Hepatocyte (in vitro differentiated cells): ENCODE data around the gene CWC27. TPM values are rescaled to one million over a fixed set of nuclear protein-coding genes. Genes with fewer than 3 reads are reported as not detected.
A peak's percentile ranks its signal among the peaks of the same experiment; 100 is the strongest.

Experiments used
- DNase-seq: peaks from one replicate; pipeline ENCODE4 v3.0.0-alpha.2; 2016; ENCODE audit warnings: low spot score
- H2AFZ ChIP-seq: fragments of 200-600 bp; sonication (generic); 2 replicates; pipeline ENCODE4 v1.6.0; 2016; ENCODE audit warnings: antibody characterized with exemption, mild to moderate bottlenecking
- H3K27ac ChIP-seq: fragments of 200-600 bp; sonication (generic); 2 replicates; pipeline ENCODE4 v1.5.1; 2016; ENCODE audit warnings: mild to moderate bottlenecking
- H3K27me3 ChIP-seq: fragments of 200-600 bp; sonication (generic); 2 replicates; pipeline ENCODE4 v1.6.1; 2016
- H3K36me3 ChIP-seq: fragments of 200-600 bp; sonication (generic); replicated peaks from 2 replicates; pipeline ENCODE4 v1.5.1; 2016; ENCODE audit warnings: low read depth; ENCODE audit not compliant: insufficient read depth
- H3K4me1 ChIP-seq: fragments of 200-600 bp; sonication (generic); 2 replicates; pipeline ENCODE4 v1.5.1; 2016; ENCODE audit warnings: mild to moderate bottlenecking, moderate library complexity; ENCODE audit not compliant: insufficient read depth
- H3K4me2 ChIP-seq: fragments of 200-600 bp; sonication (generic); 2 replicates; pipeline ENCODE4 v1.6.0; 2016
- H3K4me3 ChIP-seq: fragments of 200-600 bp; sonication (generic); 2 replicates; pipeline ENCODE4 v1.5.1; 2016; ENCODE audit warnings: mild to moderate bottlenecking
- H3K79me2 ChIP-seq: fragments of 200-600 bp; sonication (generic); 2 replicates; pipeline ENCODE4 v1.6.0; 2017; ENCODE audit warnings: mild to moderate bottlenecking
- H3K9me2 ChIP-seq: fragments of 200-600 bp; sonication (generic); replicated peaks from 2 replicates; pipeline ENCODE4 v1.6.0; 2017; ENCODE audit warnings: mild to moderate bottlenecking; ENCODE audit not compliant: insufficient read depth
- H3K9me3 ChIP-seq: fragments of 200-600 bp; sonication (generic); 2 replicates; pipeline ENCODE4 v1.5.1; 2016; ENCODE audit warnings: low read depth, mild to moderate bottlenecking
- H4K20me1 ChIP-seq: fragments of 200-600 bp; sonication (generic); 2 replicates; pipeline ENCODE4 v1.6.0; 2016; ENCODE audit warnings: mild to moderate bottlenecking; ENCODE audit not compliant: insufficient read depth, poor library complexity, severe bottlenecking
- EZH2 ChIP-seq: fragments of 200-600 bp; sonication (generic); IDR thresholded peaks from 2 replicates; pipeline ENCODE4 v1.6.1; 2016; ENCODE audit warnings: antibody characterized with exemption, mild to moderate bottlenecking, borderline replicate concordance
- EZH2phosphoT487 ChIP-seq: fragments of 200-600 bp; sonication (generic); IDR thresholded peaks from one replicate; pipeline ENCODE4 v1.6.1; 2018; ENCODE audit warnings: antibody characterized with exemption, mild to moderate bottlenecking, low read depth, moderate library complexity; ENCODE audit not compliant: unreplicated experiment, severe bottlenecking
- WGBS: methylation state at CpG from one replicate; pipeline ENCODE4 v1.1.6; 2016; ENCODE audit warnings: low lambda C conversion rate; ENCODE audit errors: missing lambda C conversion rate; 5-methylcytosine and 5-hydroxymethylcytosine counted together
- polyA plus RNA-seq: library from polyadenylated mRNA; unstranded; fragments of >200 nt; fragmentation: Nextera tagmentation; extraction: Ambion mirVana; gene quantifications from 2 replicates; pipeline ENCODE4 v1.2.1, GENCODE V29; 2016
- total RNA-seq: library from RNA; depleted of rRNA; stranded (reverse); fragments of >200 nt; gene quantifications from 2 replicates; pipeline ENCODE4 v1.2.3, GENCODE V29; 2014
- TF ChIP-seq, protein P1 (sequence below): fragments of 200-600 bp; sonication (generic); IDR thresholded peaks from 2 replicates; pipeline ENCODE4 v1.5.1; 2016; ENCODE audit warnings: antibody characterized with exemption, mild to moderate bottlenecking; ENCODE audit not compliant: poor library complexity

The CWC27 gene
- total and polyA plus RNA-seq, 2 experiments from 2014 or later, result 15.8 to 32.5 TPM

DNA sequence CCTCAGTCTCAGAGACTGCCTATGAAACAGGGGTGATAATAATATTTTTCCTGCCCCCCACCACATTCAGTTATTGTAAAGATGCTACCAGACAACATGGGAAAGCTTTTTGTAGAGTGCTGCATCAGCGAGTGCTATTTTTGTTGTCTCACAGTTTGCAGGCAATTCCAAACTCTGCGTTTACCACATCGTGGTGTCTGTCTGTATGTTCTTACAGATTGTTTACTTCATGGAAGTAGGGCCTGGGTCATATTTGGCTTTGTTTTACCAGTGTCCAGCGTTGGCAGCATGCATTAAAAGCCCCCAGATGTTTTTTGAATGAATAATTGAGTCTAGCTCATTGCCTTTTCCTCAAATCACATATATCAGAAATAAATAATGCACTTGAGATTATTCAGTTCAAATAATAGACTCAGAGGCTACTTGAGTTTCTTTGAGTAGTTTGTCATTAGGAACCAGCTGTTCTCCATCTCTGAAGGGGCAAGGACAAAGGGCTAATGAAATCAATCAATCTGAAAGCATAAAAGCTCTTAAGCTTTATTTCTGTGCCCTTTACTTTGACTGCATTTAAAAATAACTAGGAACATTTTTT, 243.7 kb downstream of the CWC27 start:
- Histone ChIP-seq H3K4me2 (no peak overlapping the region), H2AFZ (no peak overlapping the region), H3K4me3 (no peak overlapping the region), H4K20me1 (no peaks in the 10 kb centered on the region), H3K9me2 (no peaks in the 10 kb centered on the region), H3K27ac (no peak overlapping the region), H3K79me2 (no peaks in the 10 kb centered on the region), H3K36me3 (no peaks in the 10 kb centered on the region), H3K27me3 (no peaks in the 10 kb centered on the region), H3K9me3 (no peaks in the 10 kb centered on the region), H3K4me1 (peaks cover 17% of the 10 kb centered on the region)
- DNase-seq, result no peak
- TF ChIP-seq EZH2, result no peak
- TF ChIP-seq EZH2phosphoT487, result no peak
- TF ChIP-seq, protein P1, sequence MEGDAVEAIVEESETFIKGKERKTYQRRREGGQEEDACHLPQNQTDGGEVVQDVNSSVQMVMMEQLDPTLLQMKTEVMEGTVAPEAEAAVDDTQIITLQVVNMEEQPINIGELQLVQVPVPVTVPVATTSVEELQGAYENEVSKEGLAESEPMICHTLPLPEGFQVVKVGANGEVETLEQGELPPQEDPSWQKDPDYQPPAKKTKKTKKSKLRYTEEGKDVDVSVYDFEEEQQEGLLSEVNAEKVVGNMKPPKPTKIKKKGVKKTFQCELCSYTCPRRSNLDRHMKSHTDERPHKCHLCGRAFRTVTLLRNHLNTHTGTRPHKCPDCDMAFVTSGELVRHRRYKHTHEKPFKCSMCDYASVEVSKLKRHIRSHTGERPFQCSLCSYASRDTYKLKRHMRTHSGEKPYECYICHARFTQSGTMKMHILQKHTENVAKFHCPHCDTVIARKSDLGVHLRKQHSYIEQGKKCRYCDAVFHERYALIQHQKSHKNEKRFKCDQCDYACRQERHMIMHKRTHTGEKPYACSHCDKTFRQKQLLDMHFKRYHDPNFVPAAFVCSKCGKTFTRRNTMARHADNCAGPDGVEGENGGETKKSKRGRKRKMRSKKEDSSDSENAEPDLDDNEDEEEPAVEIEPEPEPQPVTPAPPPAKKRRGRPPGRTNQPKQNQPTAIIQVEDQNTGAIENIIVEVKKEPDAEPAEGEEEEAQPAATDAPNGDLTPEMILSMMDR, result no peak
- WGBS, result 56% methylated on average over 4 of the region's 4 CpGs

- peaks cover 23% of the 10 kb centered on the region for H3K4me1 ChIP-seq
- no peak overlapping the region for H3K27ac ChIP-seq
- TF ChIP-seq EZH2phosphoT487 (no peak), EZH2 (no peak)
- TF ChIP-seq, protein P1, result no peak
- no peaks in the 10 kb centered on the region for H4K20me1 ChIP-seq
- H3K4me3 ChIP-seq, result no peak overlapping the region
- no peak overlapping the region for H2AFZ ChIP-seq
- WGBS, result 93% methylated on average over 1 of the region's 1 CpG
- no peaks in the 10 kb centered on the region for H3K36me3 ChIP-seq
- no peak overlapping the region for H3K4me2 ChIP-seq
- DNase-seq, result no peak
- no peaks in the 10 kb centered on the region for H3K27me3 ChIP-seq
- H3K9me3 ChIP-seq, result no peaks in the 10 kb centered on the region
- no peaks in the 10 kb centered on the region for H3K9me2 ChIP-seq
- H3K79me2 ChIP-seq, result no peaks in the 10 kb centered on the region
These were observed 244.4 kb downstream of the CWC27 start for GRCh38 chr5:65013166-65013565.

GRCh38 chr5:65014769-65015168, 246.0 kb downstream of the CWC27 start:
- H3K27ac ChIP-seq, result no peak overlapping the region
- no peaks in the 10 kb centered on the region for H3K9me2 ChIP-seq
- DNase-seq, result no peak
- no peak overlapping the region for H2AFZ ChIP-seq
- peak overlapping the region; percentile 3 for H3K4me2 ChIP-seq
- H4K20me1 ChIP-seq, result no peaks in the 10 kb centered on the region
- no peaks in the 10 kb centered on the region for H3K9me3 ChIP-seq
- TF ChIP-seq, protein P1, result no peak
- TF ChIP-seq EZH2phosphoT487, result no peak
- TF ChIP-seq EZH2, result no peak
- H3K79me2 ChIP-seq, result no peaks in the 10 kb centered on the region
- peaks cover 23% of the 10 kb centered on the region for H3K4me1 ChIP-seq
- 57% methylated on average over 2 of the region's 2 CpGs for WGBS
- no peaks in the 10 kb centered on the region for H3K27me3 ChIP-seq
- no peak overlapping the region for H3K4me3 ChIP-seq
- H3K36me3 ChIP-seq, result no peaks in the 10 kb centered on the region

DNA sequence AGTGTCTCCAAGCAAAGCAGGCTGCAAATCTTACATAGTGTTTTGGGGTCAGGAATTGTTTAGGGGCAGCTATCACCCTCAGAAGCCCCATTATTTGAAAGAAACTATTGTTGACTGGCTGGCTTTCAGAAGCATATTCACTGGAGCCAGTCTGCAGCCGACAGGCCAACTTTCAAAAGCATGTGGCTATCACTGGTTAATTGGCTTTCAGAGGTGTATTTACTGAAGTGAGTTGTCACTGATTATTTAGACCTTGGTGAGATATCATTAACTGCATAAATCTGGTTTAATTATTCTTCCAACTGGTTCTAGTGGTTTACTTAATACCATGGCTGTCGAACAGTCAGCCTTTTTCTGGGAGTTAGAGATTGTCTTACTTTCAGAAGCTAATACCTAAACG, 247.0 kb downstream of the CWC27 start:
- Histone ChIP-seq H3K27ac (no peak overlapping the region), H3K36me3 (no peaks in the 10 kb centered on the region), H3K9me3 (no peaks in the 10 kb centered on the region), H3K4me3 (no peak overlapping the region), H4K20me1 (no peaks in the 10 kb centered on the region), H3K27me3 (no peaks in the 10 kb centered on the region), H3K4me2 (no peak overlapping the region), H2AFZ (no peak overlapping the region), H3K9me2 (no peaks in the 10 kb centered on the region), H3K79me2 (no peaks in the 10 kb centered on the region), H3K4me1 (peaks cover 23% of the 10 kb centered on the region)
- no peak for DNase-seq
- 75% methylated on average over 3 of the region's 3 CpGs for WGBS
- TF ChIP-seq, protein P1, result no peak
- TF ChIP-seq EZH2phosphoT487 (no peak), EZH2 (no peak)
